HUES6 (cell line): ENCODE data around the gene DYRK1A.

Experiments
- H3K27ac ChIP-seq: 2 replicates; pipeline ENCODE4 v1.7.0; 2013; ENCODE audit warnings: low read depth, mild to moderate bottlenecking, low read length, inconsistent platforms
- H3K27me3 ChIP-seq: 2 replicates; pipeline ENCODE4 v1.6.1; 2013; ENCODE audit warnings: low read length; ENCODE audit not compliant: control insufficient read depth, insufficient read depth
- H3K36me3 ChIP-seq: 2 replicates; pipeline ENCODE4 v1.6.1; 2013; ENCODE audit warnings: low read length; ENCODE audit not compliant: control insufficient read depth, insufficient read depth
- H3K4me1 ChIP-seq: 2 replicates; pipeline ENCODE4 v1.6.1; 2013; ENCODE audit warnings: low read length; ENCODE audit not compliant: control insufficient read depth, insufficient read depth
- H3K4me3 ChIP-seq: 2 replicates; pipeline ENCODE4 v1.5.1; 2013; ENCODE audit warnings: low read depth, low read length
- H3K9ac ChIP-seq: one replicate; pipeline ENCODE4 v1.6.1; 2013; ENCODE audit warnings: mild to moderate bottlenecking, low read length
- H3K9me3 ChIP-seq: 2 replicates; pipeline ENCODE4 v1.6.1; 2013; ENCODE audit warnings: low read depth, low read length; ENCODE audit not compliant: control insufficient read depth, insufficient read depth

DYRK1A gene

GRCh38 chr21:37463083-37463801 lies 96.7 kb downstream of the DYRK1A start:
- Histone ChIP-seq H3K27me3 (no peaks in the 10 kb centered on the region), H3K4me1 (peaks cover 38% of the 10 kb centered on the region), H3K9ac (no peak overlapping the region), H3K36me3 (peaks cover 10% of the 10 kb centered on the region; the same call in 1 of the 2 replicates), H3K9me3 (no peaks in the 10 kb centered on the region), H3K27ac (no peak overlapping the region), H3K4me3 (no peak overlapping the region)

- Histone ChIP-seq H3K4me1 (peaks cover 16% of the 10 kb centered on the region), H3K4me3 (no peak overlapping the region), H3K9me3 (peaks cover 6% of the 10 kb centered on the region; the same call in 1 of the 2 replicates), H3K36me3 (peaks cover 18% of the 10 kb centered on the region; the same call in 1 of the 2 replicates), H3K9ac (no peak overlapping the region), H3K27ac (no peak overlapping the region), H3K27me3 (no peaks in the 10 kb centered on the region)
Measured at GRCh38 chr21:37467082-37467481, 100.5 kb downstream of the DYRK1A start.

GRCh38 chr21:37468909-37469308 lies 102.3 kb downstream of the DYRK1A start:
- Histone ChIP-seq H3K4me3 (no peak overlapping the region), H3K4me1 (no peaks in the 10 kb centered on the region; the same call in 1 of the 2 replicates), H3K27me3 (no peaks in the 10 kb centered on the region), H3K36me3 (peaks cover 27% of the 10 kb centered on the region), H3K27ac (no peak overlapping the region), H3K9ac (no peak overlapping the region), H3K9me3 (peaks cover 6% of the 10 kb centered on the region; the same call in 1 of the 2 replicates)

- peaks cover 6% of the 10 kb centered on the region; the same call in 1 of the 2 replicates for H3K9me3 ChIP-seq
- no peak overlapping the region for H3K9ac ChIP-seq
- H3K4me1 ChIP-seq: no peaks in the 10 kb centered on the region; the same call in 1 of the 2 replicates
- no peak overlapping the region for H3K4me3 ChIP-seq
- no peaks in the 10 kb centered on the region for H3K27me3 ChIP-seq
- H3K36me3 ChIP-seq: peaks cover 27% of the 10 kb centered on the region
- H3K27ac ChIP-seq: no peak overlapping the region
Measured at GRCh38 chr21:37469441-37469840, 102.9 kb downstream of the DYRK1A start.

GRCh38 chr21:37472581-37472980 lies 106.0 kb downstream of the DYRK1A start:
- H3K4me1 ChIP-seq: peaks cover 10% of the 10 kb centered on the region; the same call in 1 of the 2 replicates
- no peak overlapping the region for H3K4me3 ChIP-seq
- no peaks in the 10 kb centered on the region for H3K27me3 ChIP-seq
- H3K9ac ChIP-seq: no peak overlapping the region
- H3K9me3 ChIP-seq: peaks cover 6% of the 10 kb centered on the region; the same call in 1 of the 2 replicates
- peaks cover 23% of the 10 kb centered on the region for H3K36me3 ChIP-seq
- H3K27ac ChIP-seq: no peak overlapping the region

GRCh38 chr21:37473491-37473890 lies 106.9 kb downstream of the DYRK1A start:
- H3K9me3 ChIP-seq: peaks cover 6% of the 10 kb centered on the region; the same call in 1 of the 2 replicates
- H3K36me3 ChIP-seq: peaks cover 15% of the 10 kb centered on the region
- H3K4me1 ChIP-seq: peaks cover 10% of the 10 kb centered on the region; the same call in 1 of the 2 replicates
- H3K27ac ChIP-seq: no peak overlapping the region
- no peak overlapping the region for H3K9ac ChIP-seq
- H3K4me3 ChIP-seq: no peak overlapping the region
- H3K27me3 ChIP-seq: no peaks in the 10 kb centered on the region

GRCh38 chr21:37474342-37474741 lies 107.8 kb downstream of the DYRK1A start:
- H3K9ac ChIP-seq: no peak overlapping the region
- H3K27ac ChIP-seq: no peak overlapping the region
- H3K36me3 ChIP-seq: peaks cover 12% of the 10 kb centered on the region
- H3K4me1 ChIP-seq: peaks cover 10% of the 10 kb centered on the region; the same call in 1 of the 2 replicates
- no peaks in the 10 kb centered on the region for H3K27me3 ChIP-seq
- H3K4me3 ChIP-seq: no peak overlapping the region
- H3K9me3 ChIP-seq: peaks cover 2% of the 10 kb centered on the region; the same call in 1 of the 2 replicates

- H3K9ac ChIP-seq: no peak overlapping the region
- H3K36me3 ChIP-seq: peaks cover 16% of the 10 kb centered on the region
- H3K27ac ChIP-seq: no peak overlapping the region
- no peaks in the 10 kb centered on the region for H3K9me3 ChIP-seq
- H3K4me3 ChIP-seq: no peak overlapping the region
- no peaks in the 10 kb centered on the region for H3K27me3 ChIP-seq
- peaks cover 10% of the 10 kb centered on the region; the same call in 1 of the 2 replicates for H3K4me1 ChIP-seq
Measured at GRCh38 chr21:37475186-37475868, 108.8 kb downstream of the DYRK1A start.

GRCh38 chr21:37478794-37479193 lies 112.2 kb downstream of the DYRK1A start:
- no peak overlapping the region for H3K9ac ChIP-seq
- peaks cover 18% of the 10 kb centered on the region for H3K4me1 ChIP-seq
- no peaks in the 10 kb centered on the region for H3K27me3 ChIP-seq
- no peak overlapping the region for H3K4me3 ChIP-seq
- H3K27ac ChIP-seq: no peak overlapping the region
- no peaks in the 10 kb centered on the region for H3K9me3 ChIP-seq
- peaks cover 32% of the 10 kb centered on the region for H3K36me3 ChIP-seq

- Histone ChIP-seq H3K9ac (no peak overlapping the region), H3K27me3 (no peaks in the 10 kb centered on the region), H3K9me3 (no peaks in the 10 kb centered on the region), H3K4me3 (no peak overlapping the region), H3K27ac (no peak overlapping the region), H3K4me1 (peaks cover 9% of the 10 kb centered on the region; the same call in 1 of the 2 replicates), H3K36me3 (peaks cover 45% of the 10 kb centered on the region)
Measured at GRCh38 chr21:37483776-37484175, 117.2 kb downstream of the DYRK1A start.
